ENCODE results near the gene FAT4. TPM values are rescaled to one million over a fixed set of nuclear protein-coding genes. Genes with fewer than 3 reads are reported as not detected.

The FAT4 gene
- total RNA-seq, 1 experiment from 2014 or later, result 0.05 TPM

- no TSS peak for BruUV-seq (replicated peaks)
- Mint-ChIP-seq H3K4me1 (ENCODE audit: low read depth, unreplicated experiment) (no peaks in the 10 kb centered on the region), H3K9me3 (ENCODE audit: unreplicated experiment) (no peaks in the 10 kb centered on the region), H3K36me3 (ENCODE audit: insufficient read depth, unreplicated experiment) (no peaks in the 10 kb centered on the region), H3K27ac (ENCODE audit: unreplicated experiment) (no peak overlapping the region), H3K27me3 (ENCODE audit: insufficient read depth, unreplicated experiment) (no peaks in the 10 kb centered on the region), H3K4me3 (ENCODE audit: unreplicated experiment) (no peak overlapping the region)
- Histone ChIP-seq H3K4me3 (ENCODE audit: low read depth, low read length) (no peak overlapping the region), H3K27me3 (replicated peaks; ENCODE audit: control insufficient read depth, insufficient read depth, low read length) (no peaks in the 10 kb centered on the region), H3K9me3 (no peaks in the 10 kb centered on the region), H3K4me1 (peaks cover 7% of the 10 kb centered on the region), H3K36me3 (ENCODE audit: control insufficient read depth, insufficient read depth, low read length) (no peaks in the 10 kb centered on the region)
- ChIA-PET POLR2A (no interaction called here), CTCF (no interaction called here)
- intact Hi-C loops (cut with micrococcal nuclease; ENCODE audit: unreplicated experiment), result no loop called here
- no peak for DNase-seq
- no peak for TF ChIP-seq CTCF (IDR thresholded peaks at IDR 0.05; ENCODE audit: insufficient read depth in 1 of 2, low read depth in 1 of 2, low read length in 1 of 2, severe bottlenecking in 1 of 2, unreplicated experiment in 1 of 2)
These were observed 17.6 kb upstream of the FAT4 start for GRCh38 chr4:125297116-125297515.

GRCh38 chr4:125303058-125303457 lies 11.7 kb upstream of the FAT4 start:
- H3K27me3 Mint-ChIP-seq (ENCODE audit: insufficient read depth, unreplicated experiment), result no peaks in the 10 kb centered on the region
- Histone ChIP-seq H3K4me3 (ENCODE audit: low read depth, low read length) (no peak overlapping the region), H3K4me1 (peaks cover 7% of the 10 kb centered on the region), H3K27me3 (replicated peaks; ENCODE audit: control insufficient read depth, insufficient read depth, low read length) (no peaks in the 10 kb centered on the region), H3K9me3 (no peaks in the 10 kb centered on the region), H3K36me3 (ENCODE audit: control insufficient read depth, insufficient read depth, low read length) (no peaks in the 10 kb centered on the region)
- no peak overlapping the region for H3K4me3 Mint-ChIP-seq (ENCODE audit: unreplicated experiment)
- no peak overlapping the region for H3K27ac Mint-ChIP-seq (ENCODE audit: unreplicated experiment)
- ChIA-PET CTCF (no interaction called here), POLR2A (no interaction called here)
- no peaks in the 10 kb centered on the region for H3K4me1 Mint-ChIP-seq (ENCODE audit: low read depth, unreplicated experiment)
- H3K9me3 Mint-ChIP-seq (ENCODE audit: unreplicated experiment), result no peaks in the 10 kb centered on the region
- intact Hi-C loops (cut with micrococcal nuclease; ENCODE audit: unreplicated experiment), result no loop called here
- TF ChIP-seq CTCF (IDR thresholded peaks at IDR 0.05; ENCODE audit: insufficient read depth in 1 of 2, low read depth in 1 of 2, low read length in 1 of 2, severe bottlenecking in 1 of 2, unreplicated experiment in 1 of 2), result no peak
- BruUV-seq (replicated peaks), result no TSS peak
- H3K36me3 Mint-ChIP-seq (ENCODE audit: insufficient read depth, unreplicated experiment), result no peaks in the 10 kb centered on the region
- DNase-seq, result no peak

- Histone ChIP-seq H3K9me3 (no peaks in the 10 kb centered on the region), H3K27me3 (replicated peaks; ENCODE audit: control insufficient read depth, insufficient read depth, low read length) (no peaks in the 10 kb centered on the region), H3K4me3 (ENCODE audit: low read depth, low read length) (no peak overlapping the region), H3K4me1 (peaks cover 2% of the 10 kb centered on the region; the same call in 1 of the 2 replicates), H3K36me3 (ENCODE audit: control insufficient read depth, insufficient read depth, low read length) (no peaks in the 10 kb centered on the region)
- ChIA-PET CTCF (no interaction called here), POLR2A (no interaction called here)
- BruUV-seq (replicated peaks), result no TSS peak
- intact Hi-C loops (cut with micrococcal nuclease; ENCODE audit: unreplicated experiment), result no loop called here
- H3K36me3 Mint-ChIP-seq (ENCODE audit: insufficient read depth, unreplicated experiment), result no peaks in the 10 kb centered on the region
- H3K27ac Mint-ChIP-seq (ENCODE audit: unreplicated experiment), result no peak overlapping the region
- DNase-seq, result no peak
- no peak for TF ChIP-seq CTCF (IDR thresholded peaks at IDR 0.05; ENCODE audit: insufficient read depth in 1 of 2, low read depth in 1 of 2, low read length in 1 of 2, severe bottlenecking in 1 of 2, unreplicated experiment in 1 of 2)
- H3K9me3 Mint-ChIP-seq (ENCODE audit: unreplicated experiment), result no peaks in the 10 kb centered on the region
- H3K4me3 Mint-ChIP-seq (ENCODE audit: unreplicated experiment), result no peak overlapping the region
- no peaks in the 10 kb centered on the region for H3K27me3 Mint-ChIP-seq (ENCODE audit: insufficient read depth, unreplicated experiment)
- H3K4me1 Mint-ChIP-seq (ENCODE audit: low read depth, unreplicated experiment), result no peaks in the 10 kb centered on the region
These were observed 10.9 kb upstream of the FAT4 start for GRCh38 chr4:125303821-125304220.
